GM12872 (cell line): ENCODE results near the gene PTK6.

Experiments used
- TF ChIP-seq, protein P1 (sequence below): IDR thresholded peaks from 3 replicates; pipeline ENCODE4 v1.5.1; 2011; ENCODE audit warnings: low read depth, mild to moderate bottlenecking, low read length, moderate library complexity; ENCODE audit not compliant: insufficient read depth

Gene PTK6

DNA sequence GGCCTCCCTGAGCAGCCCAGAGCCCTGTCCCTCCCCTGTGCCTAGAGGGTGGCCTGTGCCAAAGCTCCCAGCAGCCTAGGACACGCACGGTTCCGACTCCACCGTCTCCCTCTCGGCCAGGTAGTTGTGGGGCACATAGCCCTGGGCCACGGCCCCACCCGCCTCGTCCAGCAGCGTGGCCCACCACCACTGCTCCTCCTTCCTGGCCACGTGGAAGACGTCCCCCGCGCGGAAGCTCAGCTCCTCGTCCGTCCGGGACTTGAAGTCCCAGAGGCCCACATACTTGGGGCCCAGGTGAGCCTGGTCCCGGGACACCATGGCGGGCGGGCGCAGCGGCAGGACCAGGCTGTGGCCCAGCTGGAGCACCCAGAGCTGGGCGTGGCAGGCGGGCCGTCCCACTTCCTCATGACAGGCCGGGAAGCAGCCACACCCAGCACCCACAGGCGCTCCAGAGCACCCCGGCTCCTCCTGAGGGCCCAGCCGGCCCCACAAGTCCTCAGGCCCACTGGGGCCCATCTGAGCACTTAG, at the start of gene PTK6:
Gene PTK6 (minus strand): TSS at position 380 of the 528 bp plus-strand sequence. CDS start 62 bp downstream, at position 318.
- TF ChIP-seq, protein P1, sequence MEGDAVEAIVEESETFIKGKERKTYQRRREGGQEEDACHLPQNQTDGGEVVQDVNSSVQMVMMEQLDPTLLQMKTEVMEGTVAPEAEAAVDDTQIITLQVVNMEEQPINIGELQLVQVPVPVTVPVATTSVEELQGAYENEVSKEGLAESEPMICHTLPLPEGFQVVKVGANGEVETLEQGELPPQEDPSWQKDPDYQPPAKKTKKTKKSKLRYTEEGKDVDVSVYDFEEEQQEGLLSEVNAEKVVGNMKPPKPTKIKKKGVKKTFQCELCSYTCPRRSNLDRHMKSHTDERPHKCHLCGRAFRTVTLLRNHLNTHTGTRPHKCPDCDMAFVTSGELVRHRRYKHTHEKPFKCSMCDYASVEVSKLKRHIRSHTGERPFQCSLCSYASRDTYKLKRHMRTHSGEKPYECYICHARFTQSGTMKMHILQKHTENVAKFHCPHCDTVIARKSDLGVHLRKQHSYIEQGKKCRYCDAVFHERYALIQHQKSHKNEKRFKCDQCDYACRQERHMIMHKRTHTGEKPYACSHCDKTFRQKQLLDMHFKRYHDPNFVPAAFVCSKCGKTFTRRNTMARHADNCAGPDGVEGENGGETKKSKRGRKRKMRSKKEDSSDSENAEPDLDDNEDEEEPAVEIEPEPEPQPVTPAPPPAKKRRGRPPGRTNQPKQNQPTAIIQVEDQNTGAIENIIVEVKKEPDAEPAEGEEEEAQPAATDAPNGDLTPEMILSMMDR = no peak

DNA sequence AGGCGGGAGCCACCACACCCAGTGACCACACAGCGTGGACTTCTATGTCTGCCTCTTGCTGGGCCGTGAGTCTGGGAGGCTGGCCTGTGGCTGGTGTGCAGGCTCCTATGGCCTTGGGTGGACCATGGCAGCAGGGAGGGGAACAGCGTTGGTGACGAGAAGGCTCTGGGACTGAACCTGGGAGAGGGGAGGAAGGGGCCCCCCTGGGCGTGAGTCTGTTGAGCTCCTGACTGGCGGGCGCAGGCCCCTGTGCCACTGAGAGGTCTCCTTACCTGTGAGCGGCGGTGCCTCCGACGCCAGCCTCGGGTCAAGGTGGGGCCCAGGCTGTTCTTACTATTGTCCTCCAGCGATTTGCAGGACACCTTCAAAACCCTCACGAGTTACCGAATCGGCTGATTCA, 49.6 kb upstream of the PTK6 start:
- TF ChIP-seq, protein P1 = no peak

DNA sequence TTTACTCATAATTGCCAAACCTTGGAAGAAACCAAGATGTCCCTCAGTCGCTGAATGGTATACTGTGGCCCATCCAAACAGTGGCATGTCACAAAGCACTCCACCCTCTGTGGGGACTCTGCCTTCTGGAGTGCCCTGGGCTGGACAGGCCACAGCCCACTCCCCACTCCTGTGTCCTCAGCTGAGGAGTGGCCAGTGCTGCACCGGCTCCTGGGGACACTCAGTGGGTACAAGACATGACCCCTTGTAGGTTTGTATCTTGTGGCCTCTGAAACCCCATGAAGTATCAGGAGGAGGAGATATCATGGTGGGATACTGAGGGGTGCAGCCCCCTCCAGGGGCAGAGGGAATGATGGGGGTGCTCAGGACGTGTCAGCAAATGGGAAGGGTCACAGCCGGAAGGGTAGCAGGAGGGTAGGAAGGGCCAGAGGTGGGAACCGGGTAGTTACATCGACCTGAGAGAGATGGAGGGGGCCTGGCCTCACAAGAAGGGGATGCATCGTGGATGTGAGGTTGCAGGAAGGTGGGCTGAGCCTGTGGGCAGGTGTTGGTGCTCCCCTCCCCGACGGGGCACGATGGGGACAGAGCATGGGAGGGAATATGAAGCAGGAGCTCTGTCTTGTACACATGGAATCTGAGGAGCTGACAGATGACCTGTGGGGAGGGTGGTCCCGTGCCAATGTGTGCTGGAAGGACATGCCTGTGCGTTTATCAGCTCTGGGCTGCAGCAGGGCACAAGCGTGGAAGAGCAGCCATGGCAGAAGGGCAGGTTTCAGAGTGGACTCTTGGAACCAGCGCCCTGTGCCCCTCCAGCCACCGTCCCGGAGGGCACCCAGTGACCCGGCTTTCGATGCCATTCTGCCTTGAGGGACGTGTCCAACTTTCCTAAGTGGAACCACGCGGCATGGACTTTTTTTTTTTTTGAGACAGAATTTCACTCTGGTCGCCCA, 48.7 kb upstream of the PTK6 start:
- TF ChIP-seq, protein P1 = no peak

DNA sequence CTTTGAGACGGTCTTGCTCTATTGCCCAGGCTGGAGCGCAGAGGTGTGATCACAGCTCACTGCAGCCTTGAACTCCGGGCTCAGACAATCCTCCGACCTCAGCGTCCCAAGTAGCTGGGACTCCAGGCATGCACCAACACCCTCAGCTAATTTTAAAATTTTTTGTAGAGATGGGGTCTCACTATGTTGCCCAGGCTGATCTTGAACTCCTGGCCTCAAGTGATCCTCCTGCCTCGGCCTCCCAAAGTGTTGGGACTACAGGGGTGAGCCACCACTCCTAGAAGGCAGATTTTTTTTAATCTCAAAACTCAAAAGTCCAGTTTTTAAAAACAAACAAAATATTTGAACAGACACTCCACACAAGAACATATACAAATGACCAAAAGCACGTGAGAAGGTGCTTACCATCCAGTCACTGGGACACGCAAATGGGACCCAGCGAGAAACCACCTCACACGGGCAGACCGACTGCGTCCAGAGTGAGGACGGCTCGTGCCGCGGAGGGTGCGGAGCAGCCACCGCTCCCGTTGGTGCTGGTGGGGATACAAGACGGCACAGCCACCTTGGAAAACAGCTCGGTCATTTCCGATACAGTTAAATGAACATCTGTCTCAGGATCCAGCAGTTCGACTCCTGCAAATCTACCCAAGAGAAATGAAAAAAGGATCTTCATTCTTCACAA, 45.3 kb upstream of the PTK6 start:
- TF ChIP-seq, protein P1 = no peak

DNA sequence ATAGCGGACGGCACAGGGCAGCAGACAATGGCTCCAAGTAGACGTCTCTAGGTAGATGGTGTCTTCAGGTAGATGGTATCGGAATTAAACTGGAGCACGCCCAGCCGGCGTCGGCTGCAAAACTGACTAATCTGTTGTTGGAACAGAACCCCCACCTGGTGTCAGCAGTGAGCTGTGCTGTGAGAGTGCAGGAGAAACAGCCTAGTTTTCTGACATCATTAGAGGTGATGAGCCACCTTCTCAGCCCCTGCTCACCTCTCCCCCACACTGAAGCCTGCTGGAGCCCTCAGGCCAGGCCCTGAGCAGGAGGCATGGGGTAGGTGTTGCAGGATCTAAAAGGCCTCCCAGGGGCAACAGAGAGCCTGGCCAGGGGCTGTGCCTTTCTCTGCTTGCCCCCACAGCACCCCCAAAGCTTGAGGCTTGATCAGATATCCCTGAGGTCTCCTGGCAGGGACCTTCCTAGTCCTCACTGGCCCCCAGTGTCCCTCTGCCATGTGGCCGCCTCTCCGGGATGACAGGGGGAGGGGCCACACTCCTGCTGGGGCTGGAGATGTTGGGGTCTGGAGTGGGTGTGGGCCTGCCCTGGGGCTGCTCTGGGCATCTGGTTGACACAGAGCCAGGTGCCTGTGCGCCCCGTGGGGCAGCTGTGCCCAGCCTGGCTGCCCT, 43.8 kb upstream of the PTK6 start:
- TF ChIP-seq, protein P1 = peak; percentile 73

DNA sequence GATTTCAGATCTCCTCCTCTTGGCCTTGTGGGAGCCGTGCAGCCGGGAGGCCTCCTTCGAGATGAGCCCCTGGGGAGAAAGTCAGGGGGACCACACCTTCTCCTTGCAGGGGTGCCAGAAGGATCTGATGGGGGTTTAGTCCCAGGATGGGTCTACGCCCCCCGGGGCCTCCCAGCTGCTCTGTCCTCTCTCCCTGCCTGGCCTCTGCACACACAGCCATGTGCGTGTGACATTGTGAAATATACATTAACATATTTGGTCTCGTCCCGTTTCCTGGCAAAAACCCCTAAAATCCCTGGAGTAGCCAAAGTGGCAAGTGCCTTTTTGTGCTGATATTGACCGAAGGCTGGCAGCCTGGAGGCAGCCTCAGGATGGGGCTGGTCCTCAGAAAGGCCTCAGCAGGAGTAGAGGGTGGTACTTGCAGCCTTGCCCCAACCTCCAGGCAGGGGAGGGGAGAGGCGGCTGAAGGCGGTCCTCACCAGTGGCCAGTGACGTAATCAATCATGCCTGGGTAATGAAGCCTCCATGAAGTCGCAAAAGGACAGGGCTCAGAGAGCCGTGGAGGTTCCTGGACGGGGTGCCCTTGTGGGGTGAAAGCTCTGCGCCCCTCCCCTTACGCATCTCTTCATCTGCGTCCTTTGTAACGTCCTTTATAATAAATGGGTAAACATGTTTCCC, 42.0 kb upstream of the PTK6 start:
- TF ChIP-seq, protein P1 = no peak
